ENCODE data around the gene ANKRD62. TPM values are rescaled to one million over a fixed set of nuclear protein-coding genes. Genes with fewer than 3 reads are reported as not detected.

The ANKRD62 gene
- total RNA-seq (2021; ENCODE audit: unreplicated experiment) = not detected
- not detected for polyA plus RNA-seq (2012; ENCODE audit: insufficient read length)
- Bru-seq, nascent RNA = percentile 5 among the genes with signal in this experiment
- percentile 3 among the genes with signal in this experiment for BruChase-seq, experiment 1, labeled RNA remaining after a 2-hour chase
- percentile 5 among the genes with signal in this experiment for BruChase-seq, experiment 2, labeled RNA remaining after a 6-hour chase
- long read RNA-seq = 0 reads

- intact Hi-C loops (cut with micrococcal nuclease; ENCODE audit: unreplicated experiment) = no loop called here
- CTCF ChIA-PET = no interaction called here
- Histone ChIP-seq H3K27ac (ENCODE audit: low read length) (no peak within 1 kb of the TSS), H3K27me3 (ENCODE audit: control insufficient read depth, insufficient read depth, low read length) (peaks cover 1% of the 10 kb centered on the region; the same call in 1 of the 2 replicates), H3K9me3 (ENCODE audit: control insufficient read depth, insufficient read depth, low read depth, low read length) (no peaks in the 10 kb centered on the region), H3K36me3 (ENCODE audit: control insufficient read depth, insufficient read depth, low read length) (no peaks in the 10 kb centered on the region), H3K4me3 (ENCODE audit: low read depth in 2 of 2, low read length in 2 of 2) (no peak within 1 kb of the TSS), H3K4me1 (ENCODE audit: control insufficient read depth, insufficient read depth, low read length) (no peaks in the 10 kb centered on the region)
- DNase-seq (ENCODE audit: low read depth, low spot score) (no peak), ATAC-seq (no peak)
- BruUV-seq (replicated peaks) = no TSS peak
- in situ Hi-C loops (cut with HindIII; ENCODE audit: low pct_unique_long_range_greater_than_20kb, low sequenced_read_pairs) = no loop called here
- TF ChIP-seq, protein P1, sequence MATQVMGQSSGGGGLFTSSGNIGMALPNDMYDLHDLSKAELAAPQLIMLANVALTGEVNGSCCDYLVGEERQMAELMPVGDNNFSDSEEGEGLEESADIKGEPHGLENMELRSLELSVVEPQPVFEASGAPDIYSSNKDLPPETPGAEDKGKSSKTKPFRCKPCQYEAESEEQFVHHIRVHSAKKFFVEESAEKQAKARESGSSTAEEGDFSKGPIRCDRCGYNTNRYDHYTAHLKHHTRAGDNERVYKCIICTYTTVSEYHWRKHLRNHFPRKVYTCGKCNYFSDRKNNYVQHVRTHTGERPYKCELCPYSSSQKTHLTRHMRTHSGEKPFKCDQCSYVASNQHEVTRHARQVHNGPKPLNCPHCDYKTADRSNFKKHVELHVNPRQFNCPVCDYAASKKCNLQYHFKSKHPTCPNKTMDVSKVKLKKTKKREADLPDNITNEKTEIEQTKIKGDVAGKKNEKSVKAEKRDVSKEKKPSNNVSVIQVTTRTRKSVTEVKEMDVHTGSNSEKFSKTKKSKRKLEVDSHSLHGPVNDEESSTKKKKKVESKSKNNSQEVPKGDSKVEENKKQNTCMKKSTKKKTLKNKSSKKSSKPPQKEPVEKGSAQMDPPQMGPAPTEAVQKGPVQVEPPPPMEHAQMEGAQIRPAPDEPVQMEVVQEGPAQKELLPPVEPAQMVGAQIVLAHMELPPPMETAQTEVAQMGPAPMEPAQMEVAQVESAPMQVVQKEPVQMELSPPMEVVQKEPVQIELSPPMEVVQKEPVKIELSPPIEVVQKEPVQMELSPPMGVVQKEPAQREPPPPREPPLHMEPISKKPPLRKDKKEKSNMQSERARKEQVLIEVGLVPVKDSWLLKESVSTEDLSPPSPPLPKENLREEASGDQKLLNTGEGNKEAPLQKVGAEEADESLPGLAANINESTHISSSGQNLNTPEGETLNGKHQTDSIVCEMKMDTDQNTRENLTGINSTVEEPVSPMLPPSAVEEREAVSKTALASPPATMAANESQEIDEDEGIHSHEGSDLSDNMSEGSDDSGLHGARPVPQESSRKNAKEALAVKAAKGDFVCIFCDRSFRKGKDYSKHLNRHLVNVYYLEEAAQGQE (IDR thresholded peaks at IDR 0.05; ENCODE audit: insufficient read depth in 1 of 2, low read depth in 2 of 2, low read length in 1 of 2) = no peak
- POLR2A ChIA-PET = no interaction called here
These were observed at the start of gene ANKRD62 for GRCh38 chr18:12093520-12094257. Gene ANKRD62 (plus strand): TSS chr18:12093843. CDS start chr18:12094018, 175 bp downstream.

- in situ Hi-C loops (cut with HindIII; ENCODE audit: low pct_unique_long_range_greater_than_20kb, low sequenced_read_pairs) (no loop called here), intact Hi-C loops (cut with micrococcal nuclease; ENCODE audit: unreplicated experiment) (loop anchor here (5.0 kb wide), 1 partner anchor 312 kb away; no protein-coding TSS in a partner anchor)
- Histone ChIP-seq H3K36me3 (ENCODE audit: control insufficient read depth, insufficient read depth, low read length) (no peaks in the 10 kb centered on the region), H3K4me1 (ENCODE audit: control insufficient read depth, insufficient read depth, low read length) (no peaks in the 10 kb centered on the region), H3K4me3 (ENCODE audit: low read depth in 2 of 2, low read length in 2 of 2) (no peak overlapping the region), H3K27me3 (ENCODE audit: control insufficient read depth, insufficient read depth, low read length) (no peaks in the 10 kb centered on the region), H3K9me3 (ENCODE audit: control insufficient read depth, insufficient read depth, low read depth, low read length) (no peaks in the 10 kb centered on the region), H3K27ac (ENCODE audit: low read length) (no peak overlapping the region)
- POLR2A ChIA-PET = no interaction called here
- ATAC-seq (no peak), DNase-seq (ENCODE audit: low read depth, low spot score) (no peak)
- TF ChIP-seq SIN3A (IDR thresholded peaks at IDR 0.05; ENCODE audit: borderline replicate concordance, insufficient read depth, low read depth, low read length) = no peak
- no peak for TF ChIP-seq TCF7L2 (IDR thresholded peaks at IDR 0.05; ENCODE audit: low read depth, low read length)
- no peak for TF ChIP-seq CTCF (IDR thresholded peaks at IDR 0.05)
- TF ChIP-seq, protein P1 (IDR thresholded peaks at IDR 0.05; ENCODE audit: insufficient read depth in 1 of 2, low read depth in 2 of 2, low read length in 1 of 2) = no peak
- BruUV-seq (replicated peaks) = no TSS peak
- CTCF ChIA-PET = no interaction called here
These were observed 49.1 kb upstream of the ANKRD62 start for GRCh38 chr18:12044591-12044990.

All from Panc1 (cell line).